Neural progenitor cell (in vitro differentiated cells): ENCODE data around the gene TMEM52B. TPM values are rescaled to one million over a fixed set of nuclear protein-coding genes. Genes with fewer than 3 reads are reported as not detected.

ENCODE experiments used
- DNase-seq: peaks from one replicate; pipeline ENCODE4 v3.0.0-alpha.2; 2016; ENCODE audit warnings: low spot score
- H2AFZ ChIP-seq: fragments of 200-600 bp; sonication (generic); replicated peaks from 2 replicates; pipeline ENCODE4 v1.6.1; 2016; ENCODE audit warnings: antibody characterized with exemption
- H3F3A ChIP-seq: fragments of 200-600 bp; sonication (generic); 2 replicates; pipeline ENCODE4 v1.6.1; 2016; ENCODE audit warnings: antibody characterized with exemption, low read depth
- H3K27ac ChIP-seq: fragments of 200-600 bp; sonication (generic); 2 replicates; pipeline ENCODE4 v1.5.1; 2016; ENCODE audit warnings: mild to moderate bottlenecking
- H3K27me3 ChIP-seq: fragments of 200-600 bp; sonication (generic); 2 replicates; pipeline ENCODE4 v1.6.1; 2016; ENCODE audit warnings: mild to moderate bottlenecking, moderate library complexity
- H3K36me3 ChIP-seq: fragments of 200-600 bp; sonication (generic); 2 replicates; pipeline ENCODE4 v1.5.1; 2016
- H3K4me1 ChIP-seq: fragments of 200-600 bp; sonication (generic); 2 replicates; pipeline ENCODE4 v1.6.1; 2016; ENCODE audit warnings: mixed run types
- H3K4me2 ChIP-seq: fragments of 200-600 bp; sonication (generic); 2 replicates; pipeline ENCODE4 v1.6.1; 2016
- H3K4me3 ChIP-seq: fragments of 200-600 bp; sonication (generic); 2 replicates; pipeline ENCODE4 v1.5.1; 2016
- H3K79me2 ChIP-seq: fragments of 200-600 bp; sonication (generic); 2 replicates; pipeline ENCODE4 v1.6.1; 2016; ENCODE audit warnings: low read depth
- H3K9ac ChIP-seq: fragments of 200-600 bp; sonication (generic); 2 replicates; pipeline ENCODE4 v1.6.1; 2016
- H3K9me3 ChIP-seq: fragments of 200-600 bp; sonication (generic); 2 replicates; pipeline ENCODE4 v1.5.1; 2016; ENCODE audit warnings: low read depth
- H4K20me1 ChIP-seq: fragments of 200-600 bp; sonication (generic); 2 replicates; pipeline ENCODE4 v1.6.1; 2016; ENCODE audit warnings: low read depth
- H3K27ac Mint-ChIP-seq: 3 replicates; pipeline ENCODE4 v1.8.0; 2021; ENCODE audit warnings: mixed read lengths
- H3K27me3 Mint-ChIP-seq: 2 replicates; pipeline ENCODE4 v1.8.0; 2022; ENCODE audit warnings: low read depth, mild to moderate bottlenecking, inconsistent platforms, moderate library complexity, mixed read lengths; ENCODE audit not compliant: insufficient read depth
- H3K36me3 Mint-ChIP-seq: 3 replicates; pipeline ENCODE4 v1.8.0; 2021; ENCODE audit warnings: mixed read lengths
- H3K4me1 Mint-ChIP-seq: 3 replicates; pipeline ENCODE4 v1.8.0; 2021; ENCODE audit warnings: mixed read lengths
- H3K4me3 Mint-ChIP-seq: 3 replicates; pipeline ENCODE4 v1.8.0; 2021; ENCODE audit warnings: mild to moderate bottlenecking, moderate library complexity, mixed read lengths
- H3K9me3 Mint-ChIP-seq: 3 replicates; pipeline ENCODE4 v1.8.0; 2020; ENCODE audit warnings: mixed read lengths
- EZH2 ChIP-seq: fragments of 200-600 bp; sonication (generic); IDR thresholded peaks from 2 replicates; pipeline ENCODE4 v1.6.1; 2017; ENCODE audit warnings: antibody characterized with exemption, mild to moderate bottlenecking, moderate library complexity
- EZH2phosphoT487 ChIP-seq: fragments of 200-600 bp; sonication (generic); IDR thresholded peaks from 2 replicates; pipeline ENCODE4 v1.6.1; 2017; ENCODE audit warnings: antibody characterized with exemption
- total RNA-seq: library from RNA; depleted of rRNA; stranded (reverse); fragments of >200 nt; gene quantifications from 2 replicates; pipeline ENCODE4 v1.2.3, GENCODE V29; 2015; ENCODE audit warnings: low replicate concordance
- TF ChIP-seq, protein P1 (sequence below): fragments of 200-600 bp; sonication (generic); IDR thresholded peaks from 2 replicates; pipeline ENCODE4 v1.5.1; 2017; ENCODE audit warnings: antibody characterized with exemption, mild to moderate bottlenecking

The TMEM52B gene
- not detected in 2 replicates for total RNA-seq

DNA sequence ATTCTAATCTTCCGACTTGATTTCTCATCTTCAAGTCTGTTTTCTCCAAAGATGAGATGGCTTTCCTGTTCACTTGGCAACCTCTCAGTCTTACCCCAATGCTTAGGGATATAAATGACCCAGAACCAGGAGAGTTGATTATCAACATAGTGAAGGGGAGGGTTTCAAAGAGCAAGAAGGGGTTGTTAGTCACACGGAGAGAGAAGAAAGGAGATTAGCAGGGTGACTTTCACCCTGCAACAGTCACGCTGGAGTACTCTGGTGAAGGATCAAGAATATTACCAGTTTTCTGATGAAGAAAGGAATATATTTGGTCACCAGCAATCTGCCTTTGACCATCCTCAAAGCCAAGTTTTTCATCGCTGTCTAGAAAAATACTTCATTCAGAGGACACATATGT lies at the start of gene TMEM52B:
Gene TMEM52B (plus strand): TSS at position 212 of the 400 bp plus-strand sequence. CDS start 543 bp downstream, outside the sequence.
- no peak within 1 kb of the TSS for H2AFZ ChIP-seq
- Mint-ChIP-seq H3K27me3 (no peaks in the 10 kb centered on the region), H3K36me3 (no peaks in the 10 kb centered on the region), H3K4me1 (peaks cover 10% of the 10 kb centered on the region), H3K4me3 (no peak within 1 kb of the TSS), H3K27ac (no peak within 1 kb of the TSS), H3K9me3 (no peaks in the 10 kb centered on the region)
- DNase-seq, result no peak
- H3K27ac ChIP-seq, result no peak within 1 kb of the TSS
- TF ChIP-seq EZH2phosphoT487, result no peak
- TF ChIP-seq, protein P1, sequence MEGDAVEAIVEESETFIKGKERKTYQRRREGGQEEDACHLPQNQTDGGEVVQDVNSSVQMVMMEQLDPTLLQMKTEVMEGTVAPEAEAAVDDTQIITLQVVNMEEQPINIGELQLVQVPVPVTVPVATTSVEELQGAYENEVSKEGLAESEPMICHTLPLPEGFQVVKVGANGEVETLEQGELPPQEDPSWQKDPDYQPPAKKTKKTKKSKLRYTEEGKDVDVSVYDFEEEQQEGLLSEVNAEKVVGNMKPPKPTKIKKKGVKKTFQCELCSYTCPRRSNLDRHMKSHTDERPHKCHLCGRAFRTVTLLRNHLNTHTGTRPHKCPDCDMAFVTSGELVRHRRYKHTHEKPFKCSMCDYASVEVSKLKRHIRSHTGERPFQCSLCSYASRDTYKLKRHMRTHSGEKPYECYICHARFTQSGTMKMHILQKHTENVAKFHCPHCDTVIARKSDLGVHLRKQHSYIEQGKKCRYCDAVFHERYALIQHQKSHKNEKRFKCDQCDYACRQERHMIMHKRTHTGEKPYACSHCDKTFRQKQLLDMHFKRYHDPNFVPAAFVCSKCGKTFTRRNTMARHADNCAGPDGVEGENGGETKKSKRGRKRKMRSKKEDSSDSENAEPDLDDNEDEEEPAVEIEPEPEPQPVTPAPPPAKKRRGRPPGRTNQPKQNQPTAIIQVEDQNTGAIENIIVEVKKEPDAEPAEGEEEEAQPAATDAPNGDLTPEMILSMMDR, result no peak
- TF ChIP-seq EZH2, result no peak
- no peaks in the 10 kb centered on the region for H3K79me2 ChIP-seq
- no peaks in the 10 kb centered on the region for H3K9me3 ChIP-seq
- H3F3A ChIP-seq, result no peaks in the 10 kb centered on the region
- no peak within 1 kb of the TSS for H3K9ac ChIP-seq
- H3K27me3 ChIP-seq, result no peaks in the 10 kb centered on the region
- no peak within 1 kb of the TSS for H3K4me2 ChIP-seq
- H3K4me1 ChIP-seq, result no peaks in the 10 kb centered on the region
- H3K36me3 ChIP-seq, result no peaks in the 10 kb centered on the region
- H3K4me3 ChIP-seq, result no peak within 1 kb of the TSS
- H4K20me1 ChIP-seq, result no peaks in the 10 kb centered on the region

GRCh38 chr12:10130042-10130441 lies 48.8 kb upstream of the TMEM52B start, which contains the start of gene CLEC7A:
CLEC7A (minus strand) TSS chr12:10130199; CDS start chr12:10130082, 117 bp downstream.
- H3K9me3 ChIP-seq, result no peaks in the 10 kb centered on the region
- H3K79me2 ChIP-seq, result no peaks in the 10 kb centered on the region
- Mint-ChIP-seq H3K4me1 (peaks cover 8% of the 10 kb centered on the region), H3K9me3 (no peaks in the 10 kb centered on the region), H3K4me3 (no peak within 1 kb of the TSS), H3K36me3 (no peaks in the 10 kb centered on the region), H3K27me3 (no peaks in the 10 kb centered on the region), H3K27ac (no peak within 1 kb of the TSS)
- H3K4me2 ChIP-seq, result no peak within 1 kb of the TSS
- no peak within 1 kb of the TSS for H3K4me3 ChIP-seq
- TF ChIP-seq EZH2phosphoT487 (no peak), EZH2 (no peak)
- TF ChIP-seq, protein P1, result no peak
- H2AFZ ChIP-seq, result no peak within 1 kb of the TSS
- no peaks in the 10 kb centered on the region for H3F3A ChIP-seq
- H3K27me3 ChIP-seq, result no peaks in the 10 kb centered on the region
- no peak for DNase-seq
- H3K36me3 ChIP-seq, result no peaks in the 10 kb centered on the region
- H3K9ac ChIP-seq, result no peak within 1 kb of the TSS
- H4K20me1 ChIP-seq, result no peaks in the 10 kb centered on the region
- H3K27ac ChIP-seq, result no peak within 1 kb of the TSS
- no peaks in the 10 kb centered on the region for H3K4me1 ChIP-seq

DNA sequence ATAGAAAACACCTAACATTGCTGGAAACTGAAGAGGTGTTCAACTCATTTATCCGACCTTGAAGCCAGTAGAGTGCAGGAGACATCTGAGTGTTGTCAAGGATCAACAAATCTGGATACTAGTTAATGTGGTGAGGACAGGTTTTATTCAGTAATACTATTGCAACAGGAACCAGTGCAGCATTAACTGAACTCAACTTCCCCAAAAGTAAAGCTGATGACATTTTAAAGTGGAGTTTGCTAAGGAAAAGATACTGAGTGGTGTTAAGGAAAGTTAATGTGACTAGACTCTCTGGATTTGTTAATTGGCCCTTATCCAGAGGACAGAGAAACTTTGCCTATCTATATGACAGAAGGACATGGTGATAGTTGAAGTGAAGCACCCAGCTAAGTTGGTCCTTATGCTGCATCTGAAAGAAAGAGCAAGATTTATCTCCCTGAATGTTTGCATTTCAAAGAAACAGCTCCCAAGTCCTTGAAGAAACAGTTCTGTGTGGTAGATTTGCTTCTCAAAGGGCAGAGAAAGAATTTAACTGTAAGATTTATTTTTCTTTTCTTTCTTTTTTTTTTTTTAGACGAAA lies 47.6 kb upstream of the TMEM52B start:
- Histone ChIP-seq H3K36me3 (no peaks in the 10 kb centered on the region), H3K4me3 (no peak overlapping the region), H3F3A (no peaks in the 10 kb centered on the region), H3K79me2 (no peaks in the 10 kb centered on the region), H4K20me1 (no peaks in the 10 kb centered on the region), H3K4me2 (no peak overlapping the region), H3K4me1 (no peaks in the 10 kb centered on the region), H3K9ac (no peak overlapping the region), H3K9me3 (no peaks in the 10 kb centered on the region), H3K27ac (no peak overlapping the region), H3K27me3 (no peaks in the 10 kb centered on the region), H2AFZ (no peak overlapping the region)
- Mint-ChIP-seq H3K36me3 (no peaks in the 10 kb centered on the region), H3K27me3 (no peaks in the 10 kb centered on the region), H3K9me3 (no peaks in the 10 kb centered on the region), H3K4me1 (peaks cover 3% of the 10 kb centered on the region), H3K4me3 (no peak overlapping the region), H3K27ac (no peak overlapping the region)
- no peak for DNase-seq
- no peak for TF ChIP-seq EZH2phosphoT487
- TF ChIP-seq EZH2, result no peak
- TF ChIP-seq, protein P1, result no peak
